ENCODE measurements around the gene GPC6.

DNA sequence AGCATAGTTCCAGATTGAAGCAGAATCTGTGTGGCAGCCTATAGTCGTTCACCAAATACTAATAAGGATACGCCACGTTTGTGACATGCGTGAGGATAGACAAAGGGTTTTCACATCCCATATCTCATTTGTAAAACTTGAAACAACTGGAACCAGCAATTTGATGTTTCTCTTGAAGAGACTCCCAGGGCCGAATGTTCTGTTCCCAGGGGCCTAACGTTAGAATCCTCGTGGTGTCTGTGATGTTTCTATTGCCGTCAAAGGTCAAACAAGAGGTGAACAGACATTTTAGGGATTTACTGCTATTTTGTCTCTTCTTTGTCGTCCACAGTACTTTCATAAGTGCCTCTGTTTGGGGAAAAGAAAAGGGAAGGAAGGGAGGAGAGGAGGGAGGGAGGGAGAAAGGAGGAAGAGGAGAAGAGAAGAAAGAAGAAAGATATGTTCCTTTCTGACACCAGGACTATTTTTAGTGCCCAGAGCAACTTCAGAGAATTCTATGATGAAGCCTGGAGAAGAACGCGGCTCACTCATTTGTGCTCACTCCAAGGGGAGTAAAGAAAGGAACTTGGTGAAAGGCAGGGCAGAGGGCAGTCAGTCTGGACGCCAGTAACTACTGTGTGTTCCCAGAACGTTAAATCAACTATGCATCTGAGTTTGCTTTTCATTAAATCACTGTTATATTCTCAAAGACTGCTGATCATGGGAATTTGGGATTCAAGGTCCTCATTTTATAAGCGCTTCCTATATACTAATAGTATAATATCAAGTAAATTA lies 1098.3 kb downstream of the GPC6 start:
- TF ChIP-seq, protein P1, sequence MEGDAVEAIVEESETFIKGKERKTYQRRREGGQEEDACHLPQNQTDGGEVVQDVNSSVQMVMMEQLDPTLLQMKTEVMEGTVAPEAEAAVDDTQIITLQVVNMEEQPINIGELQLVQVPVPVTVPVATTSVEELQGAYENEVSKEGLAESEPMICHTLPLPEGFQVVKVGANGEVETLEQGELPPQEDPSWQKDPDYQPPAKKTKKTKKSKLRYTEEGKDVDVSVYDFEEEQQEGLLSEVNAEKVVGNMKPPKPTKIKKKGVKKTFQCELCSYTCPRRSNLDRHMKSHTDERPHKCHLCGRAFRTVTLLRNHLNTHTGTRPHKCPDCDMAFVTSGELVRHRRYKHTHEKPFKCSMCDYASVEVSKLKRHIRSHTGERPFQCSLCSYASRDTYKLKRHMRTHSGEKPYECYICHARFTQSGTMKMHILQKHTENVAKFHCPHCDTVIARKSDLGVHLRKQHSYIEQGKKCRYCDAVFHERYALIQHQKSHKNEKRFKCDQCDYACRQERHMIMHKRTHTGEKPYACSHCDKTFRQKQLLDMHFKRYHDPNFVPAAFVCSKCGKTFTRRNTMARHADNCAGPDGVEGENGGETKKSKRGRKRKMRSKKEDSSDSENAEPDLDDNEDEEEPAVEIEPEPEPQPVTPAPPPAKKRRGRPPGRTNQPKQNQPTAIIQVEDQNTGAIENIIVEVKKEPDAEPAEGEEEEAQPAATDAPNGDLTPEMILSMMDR (IDR thresholded peaks at IDR 0.05) = no peak
- TF ChIP-seq POLR2A (IDR thresholded peaks at IDR 0.05) = no peak
